Left lobe of liver (tissue), 2 donors: Measurements from ENCODE around the gene GNG13. TPM values are rescaled to one million over a fixed set of nuclear protein-coding genes. Genes with fewer than 3 reads are reported as not detected.
A peak's percentile ranks its signal among the peaks of the same experiment; 100 is the strongest.

Experiments used
- ATAC-seq: fragments of 200-7000 bp; cut with Tn5 transposase; one replicate; pipeline ENCODE4 v1.9.1; 2020; ENCODE audit warnings: mild to moderate bottlenecking, moderate library complexity
- DNase-seq: peaks from one replicate; pipeline ENCODE4 v3.0.0-alpha.2; 2020; ENCODE audit warnings: low spot score
- total RNA-seq: library from RNA; stranded (reverse); gene quantifications from one replicate; pipeline ENCODE4 v1.2.1, GENCODE V29; 2021
- donor health status: DM: no; HTN: no; CAD: no; lungs with moderate emphysema.
- donor health status: DM: no; HTN: yes; CAD: no.

GNG13 gene
- total RNA-seq, 1 donor from 2014 or later = not detected

- DNase-seq (no peak), ATAC-seq (no peak)
Measured at GRCh38 chr16:815861-816260, 15.3 kb upstream of the GNG13 start.

- ATAC-seq = no peak
- no peak for DNase-seq
Measured at GRCh38 chr16:814974-815373, 14.4 kb upstream of the GNG13 start.

GRCh38 chr16:813916-814412 is 13.4 kb upstream of the GNG13 start:
- DNase-seq (no peak), ATAC-seq (no peak)

GRCh38 chr16:813204-813915 is 12.8 kb upstream of the GNG13 start:
- DNase-seq (no peak), ATAC-seq (peak; percentile 54)

- DNase-seq (no peak), ATAC-seq (no peak)
Measured at GRCh38 chr16:808085-808386, 7.5 kb upstream of the GNG13 start.

- peak; percentile 98 for ATAC-seq
- DNase-seq = peak; percentile 91
Measured at GRCh38 chr16:807347-808084, 7.0 kb upstream of the GNG13 start.

- DNase-seq (no peak), ATAC-seq (no peak)
Measured at GRCh38 chr16:805474-805873, 4.9 kb upstream of the GNG13 start.

GRCh38 chr16:804193-805048 is 3.9 kb upstream of the GNG13 start:
- DNase-seq = no peak
- no peak for ATAC-seq

- ATAC-seq (no peak), DNase-seq (no peak)
Measured at GRCh38 chr16:803754-804080, 3.2 kb upstream of the GNG13 start.

GRCh38 chr16:802914-803753 is 2.6 kb upstream of the GNG13 start:
- no peak for DNase-seq
- ATAC-seq = no peak

- DNase-seq = no peak
- no peak for ATAC-seq
Measured at GRCh38 chr16:802461-802860, 1.9 kb upstream of the GNG13 start.

GRCh38 chr16:801584-802363 is 1.2 kb upstream of the GNG13 start:
- DNase-seq = no peak
- ATAC-seq = no peak

- ATAC-seq (no peak), DNase-seq (no peak)
Measured at GRCh38 chr16:800834-801511, 439 bp upstream of the GNG13 start.

- ATAC-seq = no peak
- DNase-seq = no peak
Measured at GRCh38 chr16:799111-799947, 1.2 kb downstream of the GNG13 start.

GRCh38 chr16:798666-799065 is 1.9 kb downstream of the GNG13 start:
- DNase-seq = no peak
- no peak for ATAC-seq

- no peak for ATAC-seq
- DNase-seq = no peak
Measured at GRCh38 chr16:797686-798085, 2.8 kb downstream of the GNG13 start.

GRCh38 chr16:797120-797420 is 3.5 kb downstream of the GNG13 start:
- DNase-seq = no peak
- ATAC-seq = no peak

GRCh38 chr16:796296-797119 is 4.0 kb downstream of the GNG13 start:
- ATAC-seq = no peak
- no peak for DNase-seq
